Measurements from ENCODE around the gene ARHGEF28. TPM values are rescaled to one million over a fixed set of nuclear protein-coding genes. Genes with fewer than 3 reads are reported as not detected.

The ARHGEF28 gene
- total and polyA plus RNA-seq, 2 of the 4 experiments (the other 2 are of a cell fraction): 3.6 to 16.0 TPM

DNA sequence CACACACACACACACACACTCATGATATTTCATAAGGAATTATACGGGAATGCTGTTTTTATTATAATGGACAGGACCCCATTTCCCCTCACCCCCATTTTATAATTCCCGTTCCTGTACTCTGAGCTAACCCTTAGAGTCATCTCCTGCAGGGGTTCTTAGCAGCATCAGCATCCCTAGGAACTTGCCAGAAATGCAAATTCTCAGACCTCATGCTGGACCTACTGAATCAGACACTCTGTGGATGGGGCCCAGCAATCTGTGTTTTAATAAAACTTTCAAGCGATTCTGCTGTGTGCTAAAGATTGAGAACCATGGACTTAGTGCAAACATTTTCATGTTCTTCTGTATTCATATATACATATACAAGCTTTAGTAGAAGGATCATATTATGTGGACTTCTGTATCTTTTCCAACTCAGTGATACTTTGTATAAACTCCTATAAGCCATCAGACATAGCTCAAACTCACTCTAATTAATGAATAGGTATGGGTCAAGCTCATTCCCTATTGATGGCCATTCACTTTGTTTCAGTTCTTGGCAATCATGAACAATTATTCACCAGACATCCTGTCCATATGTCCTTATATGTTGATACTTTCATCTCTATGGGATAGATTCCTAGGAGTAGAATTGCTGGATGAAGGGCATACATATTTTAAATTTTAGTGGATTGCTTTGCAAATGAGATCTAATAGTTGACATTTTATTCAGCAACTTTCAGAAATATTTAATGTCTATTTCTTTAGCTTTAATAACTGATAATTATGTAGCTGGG, 65.5 kb downstream of the ARHGEF28 start (continued):
- no peak for TF ChIP-seq USF2 (IDR thresholded peaks at IDR 0.05; ENCODE audit: low read depth, low read length)

- BruUV-seq (replicated peaks): no TSS peak
Measured at GRCh38 chr5:73692166-73692640, 66.2 kb downstream of the ARHGEF28 start.

More at GRCh38 chr5:73692166-73692640, 66.2 kb downstream of the ARHGEF28 start:
- Histone ChIP-seq H4K5ac (ENCODE audit: low read depth, low read length) (peak overlapping the region; percentile 88; the same call in 1 of the 2 replicates), H2AK5ac (ENCODE audit: low read depth, low read length) (no peak overlapping the region), H3K14ac (replicated peaks; ENCODE audit: low read depth, low read length) (no peak overlapping the region; the same call in 1 of the 2 replicates), H3K9me3 (ENCODE audit: control insufficient read depth, insufficient read depth, low read length) (no peaks in the 10 kb centered on the region), H3K4ac (ENCODE audit: low read depth, low read length) (peak overlapping the region; percentile 87), H3K4me2 (ENCODE audit: low read depth, low read length) (peak overlapping the region; percentile 64; the same call in 1 of the 2 replicates), H2BK120ac (ENCODE audit: low read depth, low read length) (peak overlapping the region; percentile 87), H2BK5ac (ENCODE audit: low read depth, low read length, poor library complexity, severe bottlenecking) (peak overlapping the region; percentile 89), H3K36me3 (ENCODE audit: control insufficient read depth, insufficient read depth, low read length) (no peaks in the 10 kb centered on the region; the same call in 1 of the 2 replicates), H3K27ac (ENCODE audit: insufficient read depth, low read length) (peak overlapping the region; percentile 70), H2AK9ac (replicated peaks; ENCODE audit: low read depth, low read length, poor library complexity) (no peak overlapping the region), H3K56ac (ENCODE audit: extremely low read depth, insufficient read depth, low read length) (peak overlapping the region; percentile 46; the same call in 1 of the 2 replicates), H4K8ac (ENCODE audit: low read depth in 2 of 2, low read length in 2 of 2) (peak overlapping the region; percentile 25 to 71; a peak in 2 of 4 replicates), H2BK15ac (ENCODE audit: low read depth, low read length) (peak overlapping the region; percentile 51; the same call in 1 of the 3 replicates), H3K9ac (ENCODE audit: low read depth, low read length) (no peak overlapping the region), H3K9me1 (ENCODE audit: insufficient read depth, low read length) (peaks cover 14% of the 10 kb centered on the region), H2AFZ (replicated peaks; ENCODE audit: low read length, poor library complexity) (no peak overlapping the region), H3K23ac (ENCODE audit: low read depth, low read length) (peak overlapping the region; percentile 4; the same call in 1 of the 2 replicates), H4K20me1 (ENCODE audit: insufficient read depth, low read length) (no peaks in the 10 kb centered on the region), H3K4me3 (ENCODE audit: insufficient read depth, low read depth, low read length) (no peak overlapping the region), H4K91ac (ENCODE audit: insufficient read depth, low read depth, low read length) (peak overlapping the region; percentile 78), H3K79me1 (ENCODE audit: low read depth in 1 of 2, low read length in 2 of 2) (peaks cover 7 to 66% of the 10 kb centered on the region in 2 experiments; a peak in 3 of 4 replicates), H3K18ac (ENCODE audit: low read depth, low read length) (peak overlapping the region; percentile 92; the same call in 1 of the 2 replicates), H2BK20ac (ENCODE audit: low read depth, low read length) (peak overlapping the region; percentile 91), H3K4me1 (ENCODE audit: control insufficient read depth, insufficient read depth, low read length) (peaks cover 21% of the 10 kb centered on the region), H3K27me3 (ENCODE audit: control insufficient read depth, insufficient read depth, low read length) (no peaks in the 10 kb centered on the region)
- TF ChIP-seq FOS (IDR thresholded peaks at IDR 0.05; ENCODE audit: low read depth, low read length): peak; percentile 42; the same call in 1 of the 2 replicates
- 0 out of 2 replicates have a peak, but pooled peaks have one; percentile 4 for TF ChIP-seq MAFK (IDR thresholded peaks at IDR 0.05; ENCODE audit: low read depth, low read length)
- 0 out of 2 replicates have a peak, but pooled peaks have one; percentile 27 for TF ChIP-seq BHLHE40 (IDR thresholded peaks at IDR 0.05; ENCODE audit: low read depth, low read length)
- TF ChIP-seq CTCF (conservative IDR thresholded peaks at IDR 0.05; ENCODE audit: low read depth, low read length): no peak
- TF ChIP-seq RAD21 (IDR thresholded peaks at IDR 0.05; ENCODE audit: low read length): peak; percentile 6; the same call in 1 of the 2 replicates
- WGBS, 2 experiments (ENCODE audit: extremely low coverage in 2 of 2, insufficient read length in 1 of 2): no CpG with 5 or more reads among the region's 2 CpGs
- in situ Hi-C loops (cut with MboI; ENCODE audit: low sequenced_read_pairs): no loop called here
- ChIA-PET CTCF (interaction anchor here (0.9 to 2.2 kb wide), 4 partner anchors 16 to 101 kb away, joined by 3 to 13 read pairs (median 4); no protein-coding TSS in a partner anchor), POLR2A (ENCODE audit: unreplicated experiment) (no interaction called here)
- peak; percentile 87 for DNase-seq
- intact Hi-C loops (cut with micrococcal nuclease): loop anchor here (2.0 to 5.0 kb wide), 2 partner anchors 65 to 101 kb away; partner anchors contain the start of gene ARHGEF28
- dilution Hi-C loops (cut with HindIII; ENCODE audit: low sequenced_read_pairs, unreplicated experiment): no loop called here
- peak; percentile 85 for ATAC-seq (ENCODE audit: low read depth)
